Measurements from ENCODE around the gene NUAK1. TPM values are rescaled to one million over a fixed set of nuclear protein-coding genes. Genes with fewer than 3 reads are reported as not detected.

Gene NUAK1
- total and polyA plus RNA-seq, 2 experiments from 2014 or later = 5.4 to 16.9 TPM

- Histone ChIP-seq H3K27ac (ENCODE audit: low read depth) (peak overlapping the region; percentile 81), H2AFZ (no peak overlapping the region), H3K9me2 (ENCODE audit: insufficient read depth) (no peaks in the 10 kb centered on the region), H3K4me1 (ENCODE audit: insufficient read depth) (peaks cover 69% of the 10 kb centered on the region), H3K4me2 (peak overlapping the region; percentile 91), H3K79me2 (replicated peaks; ENCODE audit: insufficient read depth) (peaks cover 74% of the 10 kb centered on the region), H3F3A (replicated peaks; ENCODE audit: low read depth) (no peaks in the 10 kb centered on the region; the same call in 1 of the 2 replicates), H3K36me3 (ENCODE audit: insufficient read depth) (no peaks in the 10 kb centered on the region), H3K27me3 (ENCODE audit: insufficient read depth) (peaks cover 11% of the 10 kb centered on the region), H3K4me3 (peak overlapping the region; percentile 82), H4K20me1 (replicated peaks; ENCODE audit: insufficient read depth) (no peaks in the 10 kb centered on the region)
- Mint-ChIP-seq H3K36me3 (ENCODE audit: low read depth) (peaks cover 5% of the 10 kb centered on the region), H3K27ac (no peak overlapping the region), H3K4me1 (peaks cover 67% of the 10 kb centered on the region), H3K4me3 (peak overlapping the region; percentile 91), H3K9me3 (no peaks in the 10 kb centered on the region), H3K27me3 (ENCODE audit: insufficient read depth, low read depth, poor library complexity) (peaks cover 15% of the 10 kb centered on the region)
- DNase-seq (ENCODE audit: low spot score) = no peak
- TF ChIP-seq REST (IDR thresholded peaks at IDR 0.05; ENCODE audit: unreplicated experiment) (no peak), CTCF (conservative IDR thresholded peaks at IDR 0.05; ENCODE audit: low read depth in 2 of 2) (no peak)
- peak; percentile 11 for ATAC-seq
Measured at GRCh38 chr12:106138357-106138632, 459 bp downstream of the NUAK1 start.

- peaks cover 67% of the 10 kb centered on the region for H3K4me1 ChIP-seq (ENCODE audit: insufficient read depth)
- no peak overlapping the region for H2AFZ ChIP-seq
- no peaks in the 10 kb centered on the region; the same call in 1 of the 2 replicates for H3F3A ChIP-seq (replicated peaks; ENCODE audit: low read depth)
- peak overlapping the region; percentile 91 for H3K4me3 Mint-ChIP-seq
- peaks cover 11% of the 10 kb centered on the region for H3K27me3 ChIP-seq (ENCODE audit: insufficient read depth)
- no peaks in the 10 kb centered on the region for H4K20me1 ChIP-seq (replicated peaks; ENCODE audit: insufficient read depth)
- peaks cover 16% of the 10 kb centered on the region for H3K27me3 Mint-ChIP-seq (ENCODE audit: insufficient read depth, low read depth, poor library complexity)
- ATAC-seq (no peak), DNase-seq (ENCODE audit: low spot score) (no peak)
- no peaks in the 10 kb centered on the region for H3K9me3 Mint-ChIP-seq
- no peak overlapping the region for H3K27ac ChIP-seq (ENCODE audit: low read depth)
- H3K79me2 ChIP-seq (replicated peaks; ENCODE audit: insufficient read depth) = peaks cover 72% of the 10 kb centered on the region
- peak overlapping the region; percentile 82 for H3K4me3 ChIP-seq
- peak overlapping the region; percentile 91 for H3K4me2 ChIP-seq
- H3K36me3 ChIP-seq (ENCODE audit: insufficient read depth) = no peaks in the 10 kb centered on the region
- H3K36me3 Mint-ChIP-seq (ENCODE audit: low read depth) = peaks cover 7% of the 10 kb centered on the region
- H3K4me1 Mint-ChIP-seq = peaks cover 68% of the 10 kb centered on the region
- H3K27ac Mint-ChIP-seq = no peak overlapping the region
- no peaks in the 10 kb centered on the region for H3K9me2 ChIP-seq (ENCODE audit: insufficient read depth)
- TF ChIP-seq ZNF331 (CRISPR knock-in tag; IDR thresholded peaks at IDR 0.05; ENCODE audit: low read depth) (no peak), STAT1 (IDR thresholded peaks at IDR 0.05; ENCODE audit: unreplicated experiment) (no peak), JUNB (IDR thresholded peaks at IDR 0.05; ENCODE audit: unreplicated experiment) (no peak), NANOG (IDR thresholded peaks at IDR 0.05; ENCODE audit: borderline replicate concordance) (no peak), ETS1 (IDR thresholded peaks at IDR 0.05) (no peak), EZH2 (IDR thresholded peaks at IDR 0.05; ENCODE audit: low read depth, unreplicated experiment) (no peak)
Measured at GRCh38 chr12:106137530-106138356, 1.0 kb downstream of the NUAK1 start.

Measured in GM23338 (cell line).